Parathyroid adenoma (tissue), 2 donors: ENCODE data around the gene ATL2.

Experiments used
- H2AFZ ChIP-seq: fragments of 300-600 bp; sonication (generic); one replicate; pipeline ENCODE4 v1.7.0; 2017; ENCODE audit warnings: antibody characterized with exemption, mild to moderate bottlenecking
- H3K27ac ChIP-seq: fragments of 300-600 bp; sonication (generic); one replicate; pipeline ENCODE4 v1.7.0; 2017
- H3K27me3 ChIP-seq: fragments of 300-600 bp; sonication (generic); one replicate; pipeline ENCODE4 v1.7.0; 2017; ENCODE audit warnings: low read length; ENCODE audit not compliant: control insufficient read depth, insufficient read depth
- H3K36me3 ChIP-seq: fragments of 300-600 bp; sonication (generic); one replicate; pipeline ENCODE4 v1.7.0; 2017; ENCODE audit warnings: low read length; ENCODE audit not compliant: control insufficient read depth, insufficient read depth
- H3K4me1 ChIP-seq: fragments of 300-600 bp; sonication (generic); one replicate; pipeline ENCODE4 v1.7.0; 2017; ENCODE audit warnings: control low read depth
- H3K4me2 ChIP-seq: fragments of 300-600 bp; sonication (generic); one replicate; pipeline ENCODE4 v1.7.0; 2017; ENCODE audit warnings: low read length
- H3K4me3 ChIP-seq: fragments of 300-600 bp; sonication (generic); one replicate; pipeline ENCODE4 v1.7.0; 2017; ENCODE audit warnings: low read depth, low read length
- H3K79me2 ChIP-seq: fragments of 300-600 bp; sonication (generic); one replicate; pipeline ENCODE4 v1.7.0; 2017; ENCODE audit warnings: control low read depth
- H3K9ac ChIP-seq: fragments of 300-600 bp; sonication (generic); one replicate; pipeline ENCODE4 v1.7.0; 2017; ENCODE audit warnings: mild to moderate bottlenecking
- H3K9me3 ChIP-seq: fragments of 300-600 bp; sonication (generic); one replicate; pipeline ENCODE4 v1.7.0; 2017; ENCODE audit warnings: low read length; ENCODE audit not compliant: control insufficient read depth
- CTCF ChIP-seq: fragments of 300-600 bp; sonication (generic); IDR thresholded peaks from one replicate; pipeline ENCODE4 v1.7.0; 2017; ENCODE audit warnings: antibody characterized with exemption, mild to moderate bottlenecking
- donor health status: primary hyperparathyroidism.

Gene ATL2

GRCh38 chr2:38377050-38377828 is at the start of gene ATL2:
TSS of gene ATL2 (minus strand) at chr2:38377273. CDS start at chr2:38377260, 13 bp downstream.
- Histone ChIP-seq H3K27me3 (no peaks in the 10 kb centered on the region), H3K4me2 (peak within 1 kb of the TSS; percentile 97), H3K79me2 (peaks cover 19% of the 10 kb centered on the region), H3K4me1 (peaks cover 9% of the 10 kb centered on the region), H3K27ac (peak within 1 kb of the TSS; percentile 80), H3K9ac (peak within 1 kb of the TSS; percentile 2), H2AFZ (peak within 1 kb of the TSS; percentile 85), H3K36me3 (no peaks in the 10 kb centered on the region), H3K4me3 (peak within 1 kb of the TSS; percentile 77), H3K9me3 (no peaks in the 10 kb centered on the region)
- TF ChIP-seq CTCF, result no peak

DNA sequence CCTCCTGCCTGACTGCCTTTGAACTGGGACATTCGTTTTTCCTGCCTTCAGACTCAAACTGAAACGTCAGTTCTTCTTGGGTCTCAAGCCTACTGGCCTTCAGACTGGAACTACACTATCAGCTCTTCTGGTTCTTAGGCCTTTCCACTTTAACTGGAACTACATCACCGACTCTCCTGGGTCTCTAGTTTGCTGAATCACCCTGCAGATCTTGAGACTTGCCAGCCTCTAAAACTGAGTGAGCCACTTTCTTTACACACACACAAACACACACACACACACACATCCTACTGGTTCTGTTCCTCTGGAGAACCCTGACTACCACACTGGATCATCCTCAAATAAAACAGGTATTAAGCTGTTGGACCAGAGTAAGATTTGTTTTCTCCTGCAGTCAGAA is 46.7 kb upstream of the ATL2 start:
- TF ChIP-seq CTCF, result no peak
- Histone ChIP-seq H3K4me2 (no peak overlapping the region), H3K4me1 (no peaks in the 10 kb centered on the region), H3K27me3 (no peaks in the 10 kb centered on the region), H3K27ac (no peak overlapping the region), H3K9ac (no peak overlapping the region), H3K4me3 (no peak overlapping the region), H3K79me2 (no peaks in the 10 kb centered on the region), H3K9me3 (no peaks in the 10 kb centered on the region), H2AFZ (no peak overlapping the region), H3K36me3 (no peaks in the 10 kb centered on the region)

DNA sequence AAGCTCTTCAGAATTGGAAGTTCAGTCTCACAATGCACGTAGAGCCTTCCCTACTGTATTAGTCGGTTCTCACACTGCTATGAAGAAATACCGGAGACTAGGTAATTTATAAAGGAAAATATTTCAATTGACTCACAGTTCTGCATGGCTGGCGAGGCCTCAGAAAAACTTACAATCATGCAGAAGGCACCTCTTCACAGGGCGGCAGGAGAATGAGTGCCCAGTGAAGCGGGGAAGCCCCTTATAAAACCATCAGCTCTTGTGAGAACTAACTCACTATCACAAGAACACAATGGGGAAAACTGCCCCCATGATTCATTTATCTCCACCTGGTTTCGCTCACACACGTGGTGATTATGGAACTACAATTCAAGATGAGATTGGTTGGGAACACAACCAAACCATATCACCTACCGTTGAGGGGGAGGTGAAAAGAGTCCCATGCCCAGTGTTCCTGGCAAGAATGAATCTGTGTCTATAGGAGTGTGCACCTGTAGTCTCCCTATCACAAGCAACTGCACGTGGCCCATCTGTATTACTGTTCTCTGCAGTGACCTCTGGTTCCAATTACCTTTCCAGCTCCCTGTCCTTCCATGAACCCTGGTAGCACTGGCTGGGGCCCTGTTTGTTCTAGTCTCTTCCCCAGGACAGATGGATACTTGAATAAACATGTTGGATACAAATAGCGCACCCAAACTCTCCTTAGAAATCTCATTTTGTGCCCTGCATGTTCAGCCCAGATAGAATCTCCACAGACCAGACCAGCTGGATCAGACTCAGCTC is 44.4 kb upstream of the ATL2 start:
- Histone ChIP-seq H3K27ac (no peak overlapping the region), H3K9me3 (no peaks in the 10 kb centered on the region), H3K27me3 (no peaks in the 10 kb centered on the region), H3K36me3 (no peaks in the 10 kb centered on the region), H3K4me2 (no peak overlapping the region), H2AFZ (no peak overlapping the region), H3K79me2 (no peaks in the 10 kb centered on the region), H3K9ac (no peak overlapping the region), H3K4me1 (no peaks in the 10 kb centered on the region), H3K4me3 (no peak overlapping the region)
- TF ChIP-seq CTCF, result no peak

DNA sequence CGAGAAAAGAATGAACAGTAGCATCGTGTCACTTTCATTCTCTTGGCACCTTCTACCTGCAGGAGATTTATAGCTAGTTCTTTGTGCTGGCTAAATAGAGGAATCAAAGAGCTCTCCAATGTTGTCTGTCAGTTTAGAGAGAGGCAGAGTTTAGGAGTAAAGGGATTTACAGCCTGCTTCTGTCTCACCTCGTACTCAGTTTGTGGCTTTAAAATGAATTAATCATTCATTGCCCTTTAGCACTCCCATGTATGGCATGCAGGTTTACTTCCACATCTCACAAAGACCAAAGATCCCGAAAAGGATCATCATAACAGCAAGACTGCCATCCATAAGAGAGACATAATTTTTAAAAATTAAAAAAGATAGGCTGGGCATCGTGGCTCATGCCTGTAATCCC is 42.4 kb upstream of the ATL2 start:
- Histone ChIP-seq H3K4me3 (no peak overlapping the region), H3K27me3 (no peaks in the 10 kb centered on the region), H3K4me1 (no peaks in the 10 kb centered on the region), H3K4me2 (no peak overlapping the region), H3K27ac (no peak overlapping the region), H2AFZ (no peak overlapping the region), H3K9me3 (no peaks in the 10 kb centered on the region), H3K79me2 (no peaks in the 10 kb centered on the region), H3K36me3 (no peaks in the 10 kb centered on the region), H3K9ac (no peak overlapping the region)
- no peak for TF ChIP-seq CTCF
